GM18951 (cell line): ENCODE results near the gene TCF7.
"Not testable (repeated sequence)": the region's sequence is repeated elsewhere in the genome, so short reads cannot be mapped to it uniquely, and the experiment has no call there.

ENCODE experiments used
- POLR2A ChIP-seq: IDR thresholded peaks from 4 replicates; pipeline ENCODE4 v1.6.1; 2011; ENCODE audit warnings: mild to moderate bottlenecking; ENCODE audit not compliant: insufficient read length, insufficient read depth; ENCODE audit errors: extremely low read depth
- in situ Hi-C: fragments of 300-500 bp; cut with MboI; formaldehyde crosslinking; loops from one replicate; pipeline ENCODE4 v1.12.0; 2022; ENCODE audit warnings: low sequenced_read_pairs, mixed read lengths, inconsistent platforms; ENCODE audit not compliant: unreplicated experiment

Gene TCF7

DNA sequence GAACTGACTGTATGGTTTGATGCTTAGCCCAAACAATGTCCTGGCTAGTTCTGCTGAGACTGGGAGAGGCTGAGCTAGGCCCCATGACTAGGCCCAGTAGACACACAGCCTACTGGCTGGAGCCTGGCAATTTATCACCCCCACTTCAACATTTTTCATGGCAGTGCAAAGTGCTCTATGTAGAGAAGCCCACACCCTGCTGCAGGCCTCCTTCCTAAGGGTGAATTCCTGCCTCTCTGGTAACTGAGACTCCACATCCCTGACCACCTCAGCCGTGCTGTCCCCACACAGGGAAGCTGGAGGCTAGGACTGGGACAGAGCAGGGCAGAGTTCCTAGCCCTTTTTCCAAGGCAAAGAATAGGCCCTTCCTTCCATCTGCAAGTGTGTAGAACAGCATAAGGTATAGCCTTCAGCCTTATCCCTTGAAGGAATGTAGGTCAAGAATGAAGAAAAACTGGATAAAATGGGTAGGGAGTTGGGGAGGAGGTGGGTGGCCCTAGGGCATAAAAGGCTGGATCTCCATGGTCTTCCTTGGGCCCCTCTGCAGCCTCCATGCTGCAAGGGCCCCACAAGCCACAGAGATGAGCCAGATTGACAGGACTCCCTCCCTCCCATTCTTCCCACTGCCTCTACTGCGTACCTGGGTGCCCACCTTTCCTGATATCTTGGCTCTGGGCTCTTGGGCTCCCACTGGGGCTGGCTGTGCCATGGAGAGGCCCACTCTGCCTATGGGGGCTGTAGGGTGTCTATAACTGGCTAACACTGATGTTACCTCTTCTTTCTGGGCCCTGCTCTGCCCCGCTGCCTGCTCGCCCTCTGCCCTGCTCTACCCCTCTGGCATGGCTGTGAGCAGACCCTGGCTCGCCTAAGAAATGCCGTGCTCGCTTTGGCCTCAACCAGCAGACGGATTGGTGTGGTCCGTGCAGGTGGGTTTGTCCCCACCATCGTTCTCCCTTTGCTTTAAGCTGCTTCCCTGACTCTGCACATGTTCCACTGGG is 29.8 kb downstream of the TCF7 start:
- in situ Hi-C loops = no loop called here
- TF ChIP-seq POLR2A = no peak

GRCh38 chr5:134145041-134145757 is 30.7 kb downstream of the TCF7 start:
- no peak for TF ChIP-seq POLR2A
- in situ Hi-C loops = no loop called here

DNA sequence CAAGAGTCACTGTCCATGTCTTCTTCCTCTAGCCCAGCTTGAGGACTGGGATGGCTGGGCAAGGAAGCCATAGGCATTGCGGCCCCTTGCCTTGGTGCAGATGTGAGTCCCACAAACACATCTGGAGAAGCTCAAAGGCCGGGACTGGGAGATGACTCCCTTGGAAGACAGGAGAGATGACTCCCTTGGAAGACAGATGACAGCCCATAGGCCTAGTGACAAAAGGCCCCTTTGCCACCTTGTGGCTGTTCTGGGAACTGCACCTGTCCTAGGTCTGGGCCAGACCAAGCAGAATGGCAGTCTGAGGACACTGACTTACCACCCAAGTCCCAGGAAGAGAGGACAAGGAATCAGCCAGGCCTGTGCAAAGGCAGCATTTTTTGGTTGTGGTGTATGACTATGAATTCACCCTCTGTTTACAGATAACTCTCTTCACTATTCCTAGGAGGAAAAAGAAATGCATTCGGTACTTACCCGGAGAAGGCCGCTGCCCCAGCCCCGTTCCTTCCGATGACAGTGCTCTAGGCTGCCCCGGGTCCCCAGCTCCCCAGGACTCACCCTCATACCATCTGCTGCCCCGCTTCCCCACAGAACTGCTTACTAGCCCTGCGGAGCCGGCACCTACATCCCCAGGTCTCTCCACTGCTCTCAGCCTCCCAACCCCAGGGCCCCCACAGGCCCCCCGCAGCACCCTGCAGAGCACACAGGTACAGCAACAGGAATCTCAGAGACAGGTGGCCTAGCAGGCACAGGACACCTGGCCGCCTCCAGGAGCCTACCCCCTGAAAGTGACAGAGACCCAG is 31.5 kb downstream of the TCF7 start:
- in situ Hi-C loops = no loop called here
- no peak for TF ChIP-seq POLR2A

DNA sequence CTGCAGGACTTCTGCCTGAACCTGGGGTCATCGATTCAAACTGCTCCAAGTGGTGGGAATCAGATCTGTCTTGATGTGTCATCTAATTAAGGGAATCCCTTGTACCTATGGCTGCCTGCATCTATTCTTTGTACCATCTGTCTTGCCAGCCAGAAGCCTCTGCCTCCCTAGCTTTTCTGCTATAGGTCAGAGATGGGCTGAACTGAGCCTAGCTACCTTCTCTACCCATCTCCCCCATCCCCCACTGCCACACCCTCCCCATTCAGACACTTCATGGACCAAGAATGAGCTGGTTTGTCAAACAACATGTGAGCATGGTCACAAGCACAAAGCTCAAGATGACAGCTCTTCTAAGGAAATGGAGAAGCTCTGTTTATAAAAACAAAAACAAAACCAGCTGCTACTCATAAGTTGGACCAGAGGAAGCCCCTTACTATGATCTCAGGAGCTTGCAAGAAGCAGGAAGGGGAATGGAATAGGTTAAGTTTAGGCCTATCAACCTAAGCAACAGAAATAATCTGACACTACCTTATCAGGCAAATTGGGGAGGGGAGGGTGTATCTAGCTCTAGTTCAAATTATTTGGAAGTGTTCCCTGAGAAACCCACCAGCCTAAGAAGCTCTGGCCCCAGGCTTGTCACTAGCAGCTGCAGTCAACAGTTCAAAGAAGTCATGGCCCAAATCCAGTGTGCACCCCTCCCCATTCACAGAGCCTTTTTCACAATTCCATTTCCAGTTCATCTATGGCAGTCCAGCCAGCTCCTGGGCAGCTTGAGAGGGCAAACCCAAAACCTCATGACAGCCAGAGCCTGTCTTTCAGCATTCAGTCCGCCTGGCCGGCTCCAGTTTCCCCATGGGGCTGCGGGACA is 32.4 kb downstream of the TCF7 start:
- TF ChIP-seq POLR2A = no peak
- in situ Hi-C loops = no loop called here

- in situ Hi-C loops = no loop called here
- TF ChIP-seq POLR2A = no peak
These were observed 33.8 kb downstream of the TCF7 start for GRCh38 chr5:134148316-134148715.

- in situ Hi-C loops = no loop called here
- TF ChIP-seq POLR2A = no peak
These were observed 34.6 kb downstream of the TCF7 start for GRCh38 chr5:134148986-134149539.

GRCh38 chr5:134149571-134150303 is 35.3 kb downstream of the TCF7 start:
- in situ Hi-C loops = no loop called here
- no peak for TF ChIP-seq POLR2A

- in situ Hi-C loops = no loop called here
These were observed 37.2 kb downstream of the TCF7 start for GRCh38 chr5:134151723-134152122.

DNA sequence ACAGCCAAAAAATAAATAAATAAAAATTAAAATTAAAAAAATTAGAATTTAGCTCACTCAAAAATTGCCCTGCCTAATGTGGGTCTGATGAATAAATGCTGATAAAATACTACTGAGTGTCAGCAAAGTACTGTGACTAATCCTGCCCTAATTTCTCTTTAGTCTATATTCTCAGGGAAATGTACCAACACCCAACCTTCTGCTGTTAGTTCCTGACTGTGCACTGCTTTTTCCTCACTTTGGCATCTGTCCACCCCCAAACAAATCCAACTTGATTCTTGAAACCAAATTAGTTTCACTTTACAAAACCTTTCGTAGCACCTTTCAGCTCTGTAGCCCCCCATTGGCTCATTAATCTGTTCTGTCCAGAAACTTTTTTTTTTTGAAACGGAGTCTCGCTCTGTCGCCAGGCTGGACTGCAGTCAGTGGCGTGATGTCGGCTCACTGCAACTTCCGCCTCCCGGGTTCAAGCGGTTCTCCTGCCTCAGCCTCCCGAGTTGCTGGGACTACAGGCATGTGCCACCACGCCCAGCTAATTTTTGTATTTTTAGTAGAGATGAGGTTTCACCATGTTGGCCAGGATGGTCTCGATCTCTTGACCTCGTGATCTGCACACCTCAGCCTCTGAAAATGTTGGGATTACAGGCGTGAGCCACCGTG is 37.8 kb downstream of the TCF7 start:
- in situ Hi-C loops = not testable (repeated sequence)

More at GRCh38 chr5:134151723-134152122, 37.2 kb downstream of the TCF7 start:
- TF ChIP-seq POLR2A = no peak

- no peak for TF ChIP-seq POLR2A
- in situ Hi-C loops = no loop called here
These were observed 38.8 kb downstream of the TCF7 start for GRCh38 chr5:134153241-134153640.

DNA sequence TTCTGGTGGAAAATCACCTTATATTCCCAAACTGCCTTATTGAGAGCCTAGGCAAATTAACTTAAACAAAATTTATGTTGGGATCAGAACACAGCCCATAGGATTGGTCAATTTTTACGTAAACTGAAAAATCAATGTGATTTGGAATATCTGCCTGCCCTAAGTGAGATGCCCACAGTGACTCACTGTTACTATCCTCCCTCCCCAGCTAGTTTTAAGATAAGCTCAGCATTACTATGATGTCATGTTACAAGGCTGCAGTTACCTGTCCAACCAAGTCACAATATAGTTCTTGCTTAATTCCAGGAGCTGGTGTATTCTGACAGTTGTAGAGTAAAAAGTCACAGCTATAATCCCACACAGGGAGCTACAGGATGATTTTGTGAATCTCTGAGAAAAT is 39.2 kb downstream of the TCF7 start:
- in situ Hi-C loops = no loop called here
- TF ChIP-seq POLR2A = no peak
